C4-2B (cell line): Measurements from ENCODE around the gene WNT16.

Experiments used
- ZFX ChIP-seq: fragments of 450-650 bp; IDR thresholded peaks from 2 replicates; pipeline ENCODE4 v1.6.1; 2017
- TF ChIP-seq, protein P1 (sequence below): fragments of 450-650 bp; conservative IDR thresholded peaks from 2 replicates; pipeline ENCODE4 v1.5.1; 2017; ENCODE audit warnings: mild to moderate bottlenecking

DNA sequence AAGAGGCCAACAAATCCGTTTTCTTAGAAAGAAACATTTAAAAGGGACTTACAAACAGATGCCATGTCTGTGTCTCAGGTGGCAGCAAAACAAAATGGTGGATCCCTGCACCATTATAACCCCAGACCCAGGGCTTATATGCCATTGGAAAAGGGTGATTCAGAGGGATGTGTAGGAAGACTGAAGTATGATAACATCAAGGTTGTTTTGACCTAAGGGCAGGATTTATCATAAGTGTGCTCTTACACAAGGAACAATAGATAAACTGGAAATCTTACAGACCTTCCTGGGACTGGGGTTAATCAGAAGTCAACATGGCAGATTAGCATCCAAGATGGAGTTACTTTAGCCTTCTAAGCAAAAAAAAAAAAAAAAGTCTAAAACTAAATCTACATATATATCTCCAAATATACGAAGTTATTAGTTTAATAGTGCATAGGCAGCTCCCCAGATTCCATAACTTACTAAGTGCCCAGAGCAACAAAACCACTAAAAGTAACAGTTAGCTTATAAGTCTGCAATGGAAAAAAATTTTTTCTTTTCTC lies 34.3 kb upstream of the WNT16 start:
- TF ChIP-seq, protein P1, sequence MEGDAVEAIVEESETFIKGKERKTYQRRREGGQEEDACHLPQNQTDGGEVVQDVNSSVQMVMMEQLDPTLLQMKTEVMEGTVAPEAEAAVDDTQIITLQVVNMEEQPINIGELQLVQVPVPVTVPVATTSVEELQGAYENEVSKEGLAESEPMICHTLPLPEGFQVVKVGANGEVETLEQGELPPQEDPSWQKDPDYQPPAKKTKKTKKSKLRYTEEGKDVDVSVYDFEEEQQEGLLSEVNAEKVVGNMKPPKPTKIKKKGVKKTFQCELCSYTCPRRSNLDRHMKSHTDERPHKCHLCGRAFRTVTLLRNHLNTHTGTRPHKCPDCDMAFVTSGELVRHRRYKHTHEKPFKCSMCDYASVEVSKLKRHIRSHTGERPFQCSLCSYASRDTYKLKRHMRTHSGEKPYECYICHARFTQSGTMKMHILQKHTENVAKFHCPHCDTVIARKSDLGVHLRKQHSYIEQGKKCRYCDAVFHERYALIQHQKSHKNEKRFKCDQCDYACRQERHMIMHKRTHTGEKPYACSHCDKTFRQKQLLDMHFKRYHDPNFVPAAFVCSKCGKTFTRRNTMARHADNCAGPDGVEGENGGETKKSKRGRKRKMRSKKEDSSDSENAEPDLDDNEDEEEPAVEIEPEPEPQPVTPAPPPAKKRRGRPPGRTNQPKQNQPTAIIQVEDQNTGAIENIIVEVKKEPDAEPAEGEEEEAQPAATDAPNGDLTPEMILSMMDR, result no peak
- TF ChIP-seq ZFX, result no peak
